HepG2 (cell line): ENCODE data around the gene QDPR. TPM values are rescaled to one million over a fixed set of nuclear protein-coding genes. Genes with fewer than 3 reads are reported as not detected.

Source experiments
- BRF2 ChIP-seq: sonication (generic); formaldehyde crosslinking; IDR thresholded peaks from 2 replicates; pipeline ENCODE4 v1.8.1; 2022; ENCODE audit warnings: mild to moderate bottlenecking, missing genetic modification reagents
- EHMT2 ChIP-seq: fragments of 200-600 bp; sonication (generic); IDR thresholded peaks from 2 replicates; pipeline ENCODE4 v1.7.0; 2017; ENCODE audit warnings: antibody characterized with exemption, low read depth, low read length, borderline replicate concordance
- FOXA3 ChIP-seq: IDR thresholded peaks from 2 replicates; pipeline ENCODE4 v1.6.1; 2016; ENCODE audit warnings: missing genetic modification reagents, missing compliant biosample characterization
- HNRNPUL1 ChIP-seq: fragments of 200-400 bp; formaldehyde crosslinking; IDR thresholded peaks from 2 replicates; pipeline ENCODE4 v1.6.1; 2017; ENCODE audit warnings: low read depth, mild to moderate bottlenecking, low read length, moderate library complexity
- IRF2 ChIP-seq: IDR thresholded peaks from 2 replicates; pipeline ENCODE4 v1.6.1; 2018; ENCODE audit warnings: missing genetic modification reagents, missing compliant biosample characterization
- JUNB ChIP-seq: sonication (generic); formaldehyde crosslinking; IDR thresholded peaks from 2 replicates; pipeline ENCODE4 v1.8.0; 2022; ENCODE audit warnings: missing genetic modification reagents, mild to moderate bottlenecking, borderline replicate concordance
- MEIS1 ChIP-seq: sonication (generic); formaldehyde crosslinking; IDR thresholded peaks from 2 replicates; pipeline ENCODE4 v1.9.0; 2021; ENCODE audit warnings: mild to moderate bottlenecking, missing genetic modification reagents, moderate library complexity, borderline replicate concordance
- MYPOP ChIP-seq: sonication (generic); formaldehyde crosslinking; IDR thresholded peaks from 2 replicates; pipeline ENCODE4 v1.8.1; 2023; ENCODE audit warnings: mild to moderate bottlenecking, moderate library complexity, missing genetic modification reagents
- POLR2AphosphoS2 ChIP-seq: IDR thresholded peaks from 2 replicates; pipeline ENCODE4 v1.6.1; 2011; ENCODE audit warnings: low read depth, low read length, improper control_type of control experiment
- RELA ChIP-seq: sonication (generic); formaldehyde crosslinking; IDR thresholded peaks from 2 replicates; pipeline ENCODE4 v1.4.0; 2020; ENCODE audit warnings: missing genetic modification reagents
- RFX1 ChIP-seq: fragments of 450-650 bp; IDR thresholded peaks from 2 replicates; pipeline ENCODE4 v1.6.1; 2017
- SUZ12 ChIP-seq: fragments of 150-350 bp; IDR thresholded peaks from 2 replicates; pipeline ENCODE4 v1.6.1; 2014; ENCODE audit warnings: low read depth, low read length
- TAF1 ChIP-seq: sonication (generic); formaldehyde crosslinking; IDR thresholded peaks from 2 replicates; pipeline ENCODE4 v1.4.0; 2020; ENCODE audit warnings: missing genetic modification reagents
- TEAD2 ChIP-seq: sonication (generic); formaldehyde crosslinking; IDR thresholded peaks from 2 replicates; pipeline ENCODE4 v1.9.0; 2021; ENCODE audit warnings: missing genetic modification reagents
- ZNF207 ChIP-seq: fragments of 450-650 bp; IDR thresholded peaks from 2 replicates; pipeline ENCODE4 v1.6.1; 2016; ENCODE audit warnings: antibody characterized with exemption, borderline replicate concordance
- ZNF253 ChIP-seq: sonication (generic); formaldehyde crosslinking; IDR thresholded peaks from 2 replicates; pipeline ENCODE4 v1.8.0; 2022; ENCODE audit warnings: mild to moderate bottlenecking, missing genetic modification reagents, borderline replicate concordance
- ZNF644 ChIP-seq: IDR thresholded peaks from 2 replicates; pipeline ENCODE4 v1.6.1; 2016; ENCODE audit warnings: low read depth
- ZNF770 ChIP-seq: sonication (generic); formaldehyde crosslinking; IDR thresholded peaks from 2 replicates; pipeline ENCODE4 v1.5.0; 2020; ENCODE audit warnings: mild to moderate bottlenecking, missing genetic modification reagents
- ZNF777 ChIP-seq: sonication (generic); formaldehyde crosslinking; IDR thresholded peaks from 2 replicates; pipeline ENCODE4 v1.4.0; 2020; ENCODE audit warnings: missing genetic modification reagents
- ZNF839 ChIP-seq: sonication (generic); formaldehyde crosslinking; IDR thresholded peaks from 2 replicates; pipeline ENCODE4 v1.4.0; 2020; ENCODE audit warnings: missing genetic modification reagents, mild to moderate bottlenecking, borderline replicate concordance
- polyA plus RNA-seq, 8 experiments: library from polyadenylated mRNA; depleted of rRNA in 3 of 8; stranded (reverse) in 7 of 8; unstranded in 1 of 8; fragments of >200 nt; fragmentation: Illumina TruSeq in 4 of 8; extraction: Trizol in 4 of 8; gene quantifications; 2 replicates each; pipeline versions ENCODE4 v1.2.1 to v1.2.3, GENCODE V29; 2011 to 2016; ENCODE audit warnings: low read depth in 4 of 8, missing spikeins in 1 of 8, mixed read lengths in 1 of 8; ENCODE audit not compliant: insufficient read depth in 1 of 8
- total RNA-seq, 5 experiments: library from RNA; depleted of rRNA; stranded (reverse); fragments of >200 nt; fragmentation: Illumina TruSeq; extraction: Trizol; gene quantifications; 2 replicates each; pipeline ENCODE4 v1.2.3, GENCODE V29; 2016; ENCODE audit warnings: low read depth in 1 of 5
- TF ChIP-seq, protein P1 (sequence below): IDR thresholded peaks from 2 replicates; pipeline ENCODE4 v1.6.1; 2018; ENCODE audit warnings: missing genetic modification reagents
- TF ChIP-seq, protein P2 (sequence below): sonication (generic); formaldehyde crosslinking; IDR thresholded peaks from 2 replicates; pipeline ENCODE4 v1.4.0; 2020; ENCODE audit warnings: missing genetic modification reagents, mild to moderate bottlenecking, borderline replicate concordance

The QDPR gene
- total and polyA plus RNA-seq, 2 of the 13 experiments (the other 11 are each of a cell fraction or from before 2014, with no cell fraction given), result 9.9 to 95.5 TPM

DNA sequence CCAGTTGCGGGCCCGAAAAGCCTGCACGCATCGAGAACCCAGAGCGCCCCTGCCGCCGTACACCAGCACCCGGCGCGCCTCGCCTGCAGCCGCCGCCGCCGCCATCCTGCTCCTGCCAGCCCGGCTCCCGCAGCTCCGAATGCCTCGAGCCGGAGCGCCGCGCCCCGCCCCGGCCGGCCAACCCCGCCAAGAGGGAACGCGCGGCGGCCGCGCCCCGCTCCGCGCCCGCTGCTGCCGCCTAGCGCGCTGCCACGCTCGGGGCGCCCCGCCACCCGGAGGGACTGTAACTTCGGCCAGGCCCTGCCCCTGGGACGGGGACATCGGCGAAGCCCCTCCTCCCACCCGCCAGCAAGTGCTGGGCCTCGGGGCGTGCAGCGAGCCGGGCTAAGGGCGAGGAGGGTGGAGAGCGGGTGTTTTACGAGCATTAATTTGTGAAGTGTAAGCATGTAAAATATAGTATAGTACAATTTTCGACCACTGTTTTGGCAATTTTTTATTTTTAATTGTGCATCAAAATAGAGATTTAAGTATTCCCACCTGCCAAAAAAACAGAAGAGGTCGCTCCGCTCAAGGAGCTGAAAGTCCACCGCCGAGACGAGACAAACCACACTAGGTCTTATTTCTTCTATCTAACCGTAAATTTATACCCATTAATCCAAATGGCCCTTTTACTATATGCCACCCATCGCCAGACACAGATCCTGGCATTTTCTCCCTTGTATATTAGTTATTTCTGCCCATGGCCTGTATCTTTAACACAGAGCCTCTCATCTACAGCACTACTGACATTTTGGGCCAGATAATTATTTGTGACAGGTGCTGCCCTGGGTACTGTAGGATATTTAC lies at the start of gene QDPR (continued):
- no peak for TF ChIP-seq ZNF207
- no peak for TF ChIP-seq HNRNPUL1
- TF ChIP-seq ZNF253 (CRISPR knock-in tag), result no peak
- TF ChIP-seq EHMT2, result no peak
- no peak for TF ChIP-seq ZNF644 (CRISPR knock-in tag)
- no peak for TF ChIP-seq IRF2 (CRISPR knock-in tag)
- no peak for TF ChIP-seq SUZ12
- TF ChIP-seq ZNF839 (CRISPR knock-in tag), result no peak
- no peak for TF ChIP-seq RELA (CRISPR knock-in tag)
- TF ChIP-seq FOXA3 (CRISPR knock-in tag), result 0 out of 2 replicates have a peak, but pooled peaks have one; percentile 35
- TF ChIP-seq JUNB (CRISPR knock-in tag), result no peak
- TF ChIP-seq BRF2 (CRISPR knock-in tag), result no peak
- TF ChIP-seq, protein P1, sequence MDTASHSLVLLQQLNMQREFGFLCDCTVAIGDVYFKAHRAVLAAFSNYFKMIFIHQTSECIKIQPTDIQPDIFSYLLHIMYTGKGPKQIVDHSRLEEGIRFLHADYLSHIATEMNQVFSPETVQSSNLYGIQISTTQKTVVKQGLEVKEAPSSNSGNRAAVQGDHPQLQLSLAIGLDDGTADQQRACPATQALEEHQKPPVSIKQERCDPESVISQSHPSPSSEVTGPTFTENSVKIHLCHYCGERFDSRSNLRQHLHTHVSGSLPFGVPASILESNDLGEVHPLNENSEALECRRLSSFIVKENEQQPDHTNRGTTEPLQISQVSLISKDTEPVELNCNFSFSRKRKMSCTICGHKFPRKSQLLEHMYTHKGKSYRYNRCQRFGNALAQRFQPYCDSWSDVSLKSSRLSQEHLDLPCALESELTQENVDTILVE (CRISPR knock-in tag), result no peak
- no peak for TF ChIP-seq ZNF777 (CRISPR knock-in tag)
- no peak for TF ChIP-seq POLR2AphosphoS2
- no peak for TF ChIP-seq RFX1
- no peak for TF ChIP-seq TEAD2
- TF ChIP-seq, protein P2, sequence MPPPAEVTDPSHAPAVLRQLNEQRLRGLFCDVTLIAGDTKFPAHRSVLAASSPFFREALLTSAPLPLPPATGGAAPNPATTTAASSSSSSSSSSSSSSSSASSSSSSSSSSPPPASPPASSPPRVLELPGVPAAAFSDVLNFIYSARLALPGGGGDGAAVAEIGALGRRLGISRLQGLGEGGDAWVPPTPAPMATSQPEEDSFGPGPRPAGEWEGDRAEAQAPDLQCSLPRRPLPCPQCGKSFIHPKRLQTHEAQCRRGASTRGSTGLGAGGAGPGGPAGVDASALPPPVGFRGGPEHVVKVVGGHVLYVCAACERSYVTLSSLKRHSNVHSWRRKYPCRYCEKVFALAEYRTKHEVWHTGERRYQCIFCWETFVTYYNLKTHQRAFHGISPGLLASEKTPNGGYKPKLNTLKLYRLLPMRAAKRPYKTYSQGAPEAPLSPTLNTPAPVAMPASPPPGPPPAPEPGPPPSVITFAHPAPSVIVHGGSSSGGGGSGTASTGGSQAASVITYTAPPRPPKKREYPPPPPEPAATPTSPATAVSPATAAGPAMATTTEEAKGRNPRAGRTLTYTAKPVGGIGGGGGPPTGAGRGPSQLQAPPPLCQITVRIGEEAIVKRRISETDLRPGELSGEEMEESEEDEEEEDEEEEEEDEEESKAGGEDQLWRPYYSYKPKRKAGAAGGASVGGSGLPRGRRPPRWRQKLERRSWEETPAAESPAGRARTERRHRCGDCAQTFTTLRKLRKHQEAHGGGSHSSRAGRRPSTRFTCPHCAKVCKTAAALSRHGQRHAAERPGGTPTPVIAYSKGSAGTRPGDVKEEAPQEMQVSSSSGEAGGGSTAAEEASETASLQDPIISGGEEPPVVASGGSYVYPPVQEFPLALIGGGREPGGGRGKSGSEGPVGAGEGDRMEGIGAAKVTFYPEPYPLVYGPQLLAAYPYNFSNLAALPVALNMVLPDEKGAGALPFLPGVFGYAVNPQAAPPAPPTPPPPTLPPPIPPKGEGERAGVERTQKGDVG (CRISPR knock-in tag), result no peak
- TF ChIP-seq TAF1 (CRISPR knock-in tag), result peak; percentile 78
- TF ChIP-seq MYPOP (CRISPR knock-in tag), result no peak; the same call in 1 of the 2 replicates
- no peak for TF ChIP-seq ZNF770 (CRISPR knock-in tag)
- no peak for TF ChIP-seq MEIS1 (CRISPR knock-in tag)
